H1 (cell line): ENCODE measurements around the gene STIL. TPM values are rescaled to one million over a fixed set of nuclear protein-coding genes. Genes with fewer than 3 reads are reported as not detected.
A peak's percentile ranks its signal among the peaks of the same experiment; 100 is the strongest.

Experiments
- CTCF ChIA-PET: fragments of 300-600 bp; sonication (Branson Sonifier 250); formaldehyde crosslinking; loops from one replicate; lab custom pipeline; 2021; ENCODE audit not compliant: partially characterized antibody; lab: Charles Lee
- POLR2A ChIA-PET: fragments of 300-600 bp; sonication (Branson Sonifier 250); formaldehyde crosslinking; loops from one replicate; lab custom pipeline; 2021; ENCODE audit warnings: inconsistent platforms; ENCODE audit not compliant: partially characterized antibody; lab: Charles Lee
- DNase-seq, 2 experiments: peaks; one replicate each; pipeline versions ENCODE4 v3.0.0 to v3.0.0-alpha.2; 2010 to 2022; ENCODE audit warnings: low spot score in 2 of 2, low read depth in 1 of 2, mixed read lengths in 1 of 2
- FAIRE-seq: peaks from 2 replicates; lab custom pipeline; 2011; peaks lifted over from hg19 to GRCh38; lab: Jason Lieb, UNC
- H2AFZ ChIP-seq: 2 replicates; pipeline ENCODE4 v1.8.1; 2012; ENCODE audit warnings: low read length, inconsistent platforms
- H2AK5ac ChIP-seq: 2 replicates; pipeline ENCODE4 v1.6.1; 2013; ENCODE audit warnings: low read depth, low read length
- H2BK120ac ChIP-seq: replicated peaks from 2 replicates; pipeline ENCODE3; 2013; ENCODE audit warnings: low read depth, low read length, inconsistent platforms
- H2BK12ac ChIP-seq: 2 replicates; pipeline ENCODE4 v1.6.1; 2013; ENCODE audit warnings: low read depth, low read length
- H2BK15ac ChIP-seq: 2 replicates; pipeline ENCODE4 v1.6.1; 2013; ENCODE audit warnings: low read length
- H2BK20ac ChIP-seq: 2 replicates; pipeline ENCODE4 v1.6.1; 2013; ENCODE audit warnings: low read length
- H2BK5ac ChIP-seq: 2 replicates; pipeline ENCODE4 v1.6.1; 2013; ENCODE audit warnings: low read depth, low read length
- H3K14ac ChIP-seq: 2 replicates; pipeline ENCODE4 v1.6.1; 2013; ENCODE audit warnings: inconsistent platforms; ENCODE audit not compliant: insufficient read length
- H3K18ac ChIP-seq: 2 replicates; pipeline ENCODE4 v1.6.1; 2013; ENCODE audit warnings: low read length; ENCODE audit errors: extremely low read depth
- H3K23ac ChIP-seq: 2 replicates; pipeline ENCODE4 v1.6.1; 2013; ENCODE audit warnings: inconsistent platforms; ENCODE audit not compliant: insufficient read length
- H3K23me2 ChIP-seq: 2 replicates; pipeline ENCODE4 v1.6.1; 2013; ENCODE audit warnings: low read depth, low read length
- H3K27ac ChIP-seq: 2 replicates; pipeline ENCODE4 v1.6.1; 2011; ENCODE audit warnings: low read depth, low read length, inconsistent platforms
- H3K27me3 ChIP-seq, 4 experiments: replicated peaks in 1 of 4; 1 replicate in 1 of 4; 2 replicates in 3 of 4; pipeline versions ENCODE4 v1.6.1 to v1.8.1; 2011 to 2013; ENCODE audit warnings: low read length in 3 of 4, mild to moderate bottlenecking in 3 of 4, inconsistent platforms in 2 of 4, mixed read lengths in 2 of 4, moderate library complexity in 1 of 4; ENCODE audit not compliant: control insufficient read depth in 3 of 4, insufficient read depth in 3 of 4; ENCODE audit errors: extremely low read depth in 1 of 4
- H3K36me3 ChIP-seq, 4 experiments: 2 replicates each; pipeline versions ENCODE4 v1.6.1 to v1.8.1; 2011 to 2013; ENCODE audit warnings: mild to moderate bottlenecking in 4 of 4, low read length in 3 of 4, moderate library complexity in 2 of 4, control low read depth in 1 of 4, inconsistent platforms in 1 of 4; ENCODE audit not compliant: insufficient read depth in 4 of 4, control insufficient read depth in 2 of 4
- H3K4ac ChIP-seq: replicated peaks from 2 replicates; pipeline ENCODE3; 2013; ENCODE audit warnings: low read length, low read depth, mixed read lengths, inconsistent platforms; ENCODE audit not compliant: insufficient read length
- H3K4me1 ChIP-seq, 4 experiments: replicated peaks in 1 of 4; 1 replicate in 1 of 4; 2 replicates in 3 of 4; pipeline versions ENCODE4 v1.6.1 to v1.8.1; 2011 to 2013; ENCODE audit warnings: low read length in 3 of 4, inconsistent platforms in 2 of 4, mixed read lengths in 1 of 4; ENCODE audit not compliant: insufficient read depth in 4 of 4, control insufficient read depth in 3 of 4
- H3K4me2 ChIP-seq, 2 experiments: 2 replicates each; pipeline versions ENCODE4 v1.6.1 to v1.8.1; 2011 to 2013; ENCODE audit warnings: low read depth in 2 of 2, low read length in 2 of 2, control low read depth in 1 of 2, inconsistent platforms in 1 of 2, mild to moderate bottlenecking in 1 of 2; ENCODE audit not compliant: insufficient read depth in 1 of 2
- H3K4me3 ChIP-seq, 4 experiments: fragments of 200-600, 300-600 bp in 1 of 4; sonication (generic), shearing (Covaris generic), sonication (Bioruptor Twin) in 1 of 4; 2 replicates each; pipeline versions ENCODE4 v1.5.1 to v1.8.1; 2011 to 2016; ENCODE audit warnings: low read length in 4 of 4, low read depth in 3 of 4, control low read depth in 2 of 4, inconsistent platforms in 2 of 4, mild to moderate bottlenecking in 2 of 4, mixed read lengths in 1 of 4, moderate library complexity in 1 of 4; ENCODE audit not compliant: insufficient read depth in 2 of 4; ENCODE audit errors: extremely low read depth in 1 of 4
- H3K56ac ChIP-seq: replicated peaks from 2 replicates; pipeline ENCODE3; 2013; ENCODE audit warnings: low read depth, mild to moderate bottlenecking, mixed read lengths, low read length, inconsistent platforms; ENCODE audit not compliant: insufficient read length
- H3K79me1 ChIP-seq: 2 replicates; pipeline ENCODE4 v1.6.1; 2013; ENCODE audit warnings: low read depth, low read length, control low read depth
- H3K79me2 ChIP-seq, 2 experiments: 2 replicates each; pipeline versions ENCODE4 v1.6.1 to v1.8.1; 2012 to 2013; ENCODE audit warnings: low read length in 2 of 2, mild to moderate bottlenecking in 2 of 2, inconsistent platforms in 1 of 2; ENCODE audit not compliant: insufficient read depth in 2 of 2, control insufficient read depth in 1 of 2
- H3K9ac ChIP-seq, 4 experiments: replicated peaks in 1 of 4; 1 replicate in 1 of 4; 2 replicates in 3 of 4; pipeline versions ENCODE4 v1.6.1 to v1.8.1; 2011 to 2013; ENCODE audit warnings: low read depth in 3 of 4, low read length in 3 of 4, control low read depth in 2 of 4, mild to moderate bottlenecking in 2 of 4, moderate library complexity in 2 of 4, inconsistent platforms in 1 of 4; ENCODE audit errors: extremely low read depth in 1 of 4
- H3K9me3 ChIP-seq, 2 experiments: 2 replicates each; pipeline versions ENCODE4 v1.6.1 to v1.8.1; 2012 to 2013; ENCODE audit warnings: mild to moderate bottlenecking in 2 of 2, moderate library complexity in 2 of 2, control low read depth in 1 of 2, inconsistent platforms in 1 of 2, low read depth in 1 of 2, low read length in 1 of 2, mixed read lengths in 1 of 2; ENCODE audit not compliant: insufficient read depth in 2 of 2
- H4K20me1 ChIP-seq, 2 experiments: replicated peaks in 1 of 2; 2 replicates each; pipeline versions ENCODE3 to v1.8.1; 2011 to 2013; ENCODE audit warnings: inconsistent platforms in 2 of 2, low read length in 2 of 2, mild to moderate bottlenecking in 1 of 2; ENCODE audit not compliant: insufficient read depth in 2 of 2, control insufficient read depth in 1 of 2
- H4K5ac ChIP-seq: 2 replicates; pipeline ENCODE4 v1.6.1; 2013; ENCODE audit warnings: low read length, low read depth, mixed read lengths, inconsistent platforms; ENCODE audit not compliant: insufficient read length
- H4K8ac ChIP-seq: 2 replicates; pipeline ENCODE4 v1.8.0; 2013; ENCODE audit warnings: mild to moderate bottlenecking, moderate library complexity, low read length, inconsistent platforms; ENCODE audit not compliant: insufficient read depth; ENCODE audit errors: extremely low read depth
- H4K91ac ChIP-seq: replicated peaks from 2 replicates; pipeline ENCODE3; 2013; ENCODE audit warnings: low read length, mixed read lengths, inconsistent platforms; ENCODE audit not compliant: insufficient read length
- EZH2 ChIP-seq: fragments of 200-600 bp; sonication (generic); IDR thresholded peaks from 2 replicates; pipeline ENCODE4 v1.7.1; 2012; ENCODE audit warnings: low read depth, mild to moderate bottlenecking, moderate library complexity, low read length, inconsistent platforms; ENCODE audit not compliant: severe bottlenecking
- KDM4A ChIP-seq: IDR thresholded peaks from one replicate; pipeline ENCODE4 v1.7.1; 2012; ENCODE audit warnings: low read depth, mild to moderate bottlenecking, moderate library complexity, low read length, inconsistent platforms; ENCODE audit not compliant: severe bottlenecking
- KDM5A ChIP-seq: fragments of 200-600 bp; IDR thresholded peaks from 2 replicates; pipeline ENCODE4 v1.7.1; 2012; ENCODE audit warnings: mild to moderate bottlenecking, low read length, inconsistent platforms, mixed read lengths
- MAX ChIP-seq: IDR thresholded peaks from 2 replicates; pipeline ENCODE4 v1.6.1; 2012; ENCODE audit warnings: inconsistent platforms
- RFX5 ChIP-seq: IDR thresholded peaks from 2 replicates; pipeline ENCODE4 v1.6.1; 2011; ENCODE audit warnings: low read depth, low read length, improper control_type of control experiment, borderline replicate concordance
- RNF2 ChIP-seq: fragments of 200-900, 300-1000 bp; sonication (generic); IDR thresholded peaks from 2 replicates; pipeline ENCODE4 v1.7.1; 2016; ENCODE audit warnings: borderline replicate concordance, low read depth, mild to moderate bottlenecking, antibody characterized with exemption, low read length; ENCODE audit not compliant: poor library complexity, severe bottlenecking; ENCODE audit errors: missing control alignments
- SP1 ChIP-seq: IDR thresholded peaks from 2 replicates; pipeline ENCODE4 v1.6.1; 2011; ENCODE audit warnings: low read depth, low read length
- WGBS, 2 experiments: shearing (Covaris generic) in 1 of 2; methylation state at CpG; one replicate each; pipeline versions ENCODE4 v1.1.6 to v1.1.7; 2013 to 2015; ENCODE audit warnings: low lambda C conversion rate in 2 of 2, mixed read lengths in 2 of 2, inconsistent platforms in 1 of 2, low coverage in 1 of 2, missing lambda C conversion rate in 1 of 2; ENCODE audit not compliant: insufficient replicate concordance in 2 of 2, insufficient coverage in 1 of 2, insufficient read length in 1 of 2; ENCODE audit errors: extremely low coverage in 1 of 2, missing lambda C conversion rate in 1 of 2; 5-methylcytosine and 5-hydroxymethylcytosine counted together
- polyA plus RNA-seq, 7 experiments: library from polyadenylated mRNA; depleted of rRNA in 3 of 7; stranded (reverse) in 5 of 7; unstranded in 2 of 7; fragments of >200 nt in 5 of 7; fragments of 200-250 nt in 2 of 7; gene quantifications; 1 replicate in 5 of 7; 2 replicates in 1 of 7; 4 replicates in 1 of 7; pipeline versions ENCODE4 v1.2.1 to v1.2.3, GENCODE V29; 2011 to 2013; ENCODE audit warnings: missing spikeins in 2 of 7, mixed read lengths in 2 of 7
- total RNA-seq: library from RNA; stranded (reverse); fragmentation: NEBNext Ultra II Directional; extraction: Animal tissue kit (Norgen Biotek cat#: 25700); gene quantifications from 2 replicates; pipeline ENCODE4 v1.2.1, GENCODE V29; 2021

The STIL gene
- total and polyA plus RNA-seq, 2 of the 8 experiments (the other 6 are each of a cell fraction or from before 2014, with no cell fraction given) = 13.6 to 25.1 TPM

DNA sequence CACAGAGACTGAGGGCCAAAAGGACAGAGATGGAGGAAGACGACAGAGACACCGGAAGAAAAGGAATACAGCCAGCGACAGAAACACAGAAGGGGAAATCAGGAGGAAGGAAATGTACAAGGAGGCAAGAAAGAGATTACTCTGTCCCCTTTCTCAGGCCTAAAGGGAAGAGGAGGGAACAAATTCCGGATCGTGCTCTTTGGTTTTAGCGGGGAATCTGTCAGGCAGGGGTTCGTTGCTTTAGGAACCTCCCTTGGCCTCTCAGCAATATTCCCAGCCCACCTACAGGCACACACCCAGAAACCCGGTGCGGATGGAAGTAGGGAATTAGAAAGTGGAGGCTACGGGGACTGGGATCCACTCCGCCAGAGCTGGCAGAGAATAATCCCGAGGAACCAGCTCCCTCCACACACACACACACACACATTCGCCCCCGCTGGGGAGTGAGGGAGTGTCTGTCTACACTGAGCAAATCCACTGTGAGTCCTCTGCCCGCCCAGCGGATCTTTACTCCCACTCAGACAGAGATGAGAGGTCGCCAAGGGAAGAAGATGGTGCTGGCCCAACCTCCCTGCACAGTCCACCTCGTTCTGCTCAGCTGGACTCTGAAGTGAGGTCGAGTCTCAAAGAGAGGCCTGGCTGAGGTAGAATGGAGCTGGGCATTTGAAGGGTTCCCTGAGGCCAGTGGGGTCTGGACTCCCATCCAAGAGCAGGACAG, 87.7 kb downstream of the STIL start:
- Histone ChIP-seq H2BK20ac (0 out of 2 replicates have a peak overlapping the region, but pooled peaks have one; percentile 13), H3K4ac (no peak overlapping the region), H3K18ac (no peak overlapping the region), H3K4me3 (peak overlapping the region in 1 of 4 experiments; percentile 54; a peak in 2 of 8 replicates), H4K20me1 (peaks cover 5 to 17% of the 10 kb centered on the region in 2 experiments), H2BK5ac (no peak overlapping the region), H3K23me2 (peaks cover 8% of the 10 kb centered on the region), H2BK120ac (no peak overlapping the region), H3K27ac (no peak overlapping the region), H2BK15ac (0 out of 2 replicates have a peak overlapping the region, but pooled peaks have one; percentile 29), H3K23ac (no peak overlapping the region), H4K8ac (no peak overlapping the region), H3K27me3 (peaks cover 91 to 100% (median 100%) of the 10 kb centered on the region in 4 experiments), H4K91ac (no peak overlapping the region), H3K79me2 (no peaks in the 10 kb centered on the region), H4K5ac (no peak overlapping the region), H3K36me3 (no peaks in the 10 kb centered on the region; a peak in 1 of 8 replicates), H3K79me1 (no peaks in the 10 kb centered on the region), H3K4me1 (peaks cover 7 to 45% (median 35%) of the 10 kb centered on the region in 4 experiments), H3K9me3 (no peaks in the 10 kb centered on the region), H3K56ac (no peak overlapping the region), H2AFZ (no peak overlapping the region), H2BK12ac (peak overlapping the region; percentile 72), H3K9ac (no peak overlapping the region), H2AK5ac (no peak overlapping the region), H3K14ac (no peak overlapping the region), H3K4me2 (peak overlapping the region; percentile 67 to 71)
- CTCF ChIA-PET = interaction anchor here (0.5 to 5.9 kb wide), 8 partner anchors 10 to 59 kb away, joined by 3 to 30 read pairs (median 4); no protein-coding TSS in a partner anchor
- POLR2A ChIA-PET = interaction anchor here (1.8 to 2.1 kb wide), 2 partner anchors 11 to 26 kb away, joined by 3 to 4 read pairs; no protein-coding TSS in a partner anchor
- FAIRE-seq (no peak), DNase-seq (no peak)
- 6% methylated on average over 14 of the region's 19 CpGs; no CpG with 5 or more reads in 1 of the 2 experiments for WGBS, 2 experiments
- TF ChIP-seq RNF2 = peak; percentile 91
- TF ChIP-seq MAX = no peak
- TF ChIP-seq EZH2 = peak; percentile 98
- no peak for TF ChIP-seq KDM4A
- no peak for TF ChIP-seq KDM5A
- TF ChIP-seq RFX5 = no peak
- TF ChIP-seq SP1 = 0 out of 2 replicates have a peak, but pooled peaks have one; percentile 9
